ENCODE data around the gene ATG16L1. TPM values are rescaled to one million over a fixed set of nuclear protein-coding genes. Genes with fewer than 3 reads are reported as not detected.

ATG16L1 gene
- total RNA-seq, 1 experiment from 2014 or later, result 42.0 TPM

- DNase-seq, result no peak
- no peak overlapping the region for H3K27ac ChIP-seq (ENCODE audit: insufficient read length, low read depth, low read length)
- WGBS (ENCODE audit: extremely low coverage, insufficient read length, low lambda C conversion rate), result no CpG with 5 or more reads among the region's 50 CpGs
- H3K27me3 ChIP-seq (ENCODE audit: insufficient read depth, low read length), result no peaks in the 10 kb centered on the region
- no peak overlapping the region for H2BK5ac ChIP-seq (ENCODE audit: insufficient read length, low read length)
- no peak overlapping the region for H2BK20ac ChIP-seq (ENCODE audit: low read depth, low read length, poor library complexity, severe bottlenecking)
- H2BK120ac ChIP-seq (ENCODE audit: low read depth, low read length, poor library complexity, severe bottlenecking), result no peak overlapping the region
- Mint-ChIP-seq H3K9me3 (peaks cover 16 to 17% of the 10 kb centered on the region in 2 experiments), H3K4me3 (no peak overlapping the region), H3K27me3 (ENCODE audit: low read depth) (peaks cover 17% of the 10 kb centered on the region), H3K36me3 (ENCODE audit: insufficient read depth in 1 of 3, low read depth in 3 of 3) (peaks cover 9 to 26% (median 21%) of the 10 kb centered on the region in 3 experiments), H3K4me1 (peaks cover 17 to 30% of the 10 kb centered on the region in 2 experiments), H3K27ac (no peak overlapping the region)
- H4K8ac ChIP-seq (replicated peaks; ENCODE audit: insufficient read length, low read depth, low read length), result no peak overlapping the region
- H4K20me1 ChIP-seq (ENCODE audit: control insufficient read depth, insufficient read depth, insufficient read length), result no peaks in the 10 kb centered on the region
- no peak overlapping the region for H3K4me2 ChIP-seq (ENCODE audit: insufficient read depth, insufficient read length, low read length)
- no peaks in the 10 kb centered on the region for H3K23me2 ChIP-seq (ENCODE audit: insufficient read length, low read depth, low read length, poor library complexity, severe bottlenecking)
- no peak overlapping the region for H2BK12ac ChIP-seq (ENCODE audit: insufficient read length, low read depth, low read length)
- no peaks in the 10 kb centered on the region for H3K79me1 ChIP-seq (ENCODE audit: insufficient read depth, low read depth, low read length, poor library complexity, severe bottlenecking)
- no peak overlapping the region for H2AFZ ChIP-seq (ENCODE audit: low read length)
- H4K5ac ChIP-seq (ENCODE audit: insufficient read length, low read depth, low read length), result no peak overlapping the region
- no peak overlapping the region for H3K9ac ChIP-seq (ENCODE audit: extremely low read depth, insufficient read length, low read length)
- no peak overlapping the region for H3K14ac ChIP-seq (ENCODE audit: insufficient read depth, low read length)
- no peaks in the 10 kb centered on the region for H3K9me3 ChIP-seq (ENCODE audit: control insufficient read depth, low read depth, low read length)
- H3T11ph ChIP-seq (ENCODE audit: low read length), result no peak overlapping the region
- no peak overlapping the region for H4K91ac ChIP-seq (ENCODE audit: insufficient read length, low read depth, low read length)
- no peaks in the 10 kb centered on the region for H3K79me2 ChIP-seq (ENCODE audit: insufficient read depth, low read length)
- H3K4ac ChIP-seq (ENCODE audit: low read depth, low read length), result no peak overlapping the region
- H3K18ac ChIP-seq (ENCODE audit: insufficient read length, low read depth, low read length), result no peak overlapping the region
- H2AK5ac ChIP-seq (ENCODE audit: insufficient read length, low read length), result no peak overlapping the region
- H3K4me1 ChIP-seq (ENCODE audit: insufficient read depth, low read length), result peaks cover 6% of the 10 kb centered on the region; the same call in 1 of the 2 replicates
- H2BK15ac ChIP-seq (ENCODE audit: low read depth, low read length), result no peak overlapping the region
- TF ChIP-seq, protein P1, sequence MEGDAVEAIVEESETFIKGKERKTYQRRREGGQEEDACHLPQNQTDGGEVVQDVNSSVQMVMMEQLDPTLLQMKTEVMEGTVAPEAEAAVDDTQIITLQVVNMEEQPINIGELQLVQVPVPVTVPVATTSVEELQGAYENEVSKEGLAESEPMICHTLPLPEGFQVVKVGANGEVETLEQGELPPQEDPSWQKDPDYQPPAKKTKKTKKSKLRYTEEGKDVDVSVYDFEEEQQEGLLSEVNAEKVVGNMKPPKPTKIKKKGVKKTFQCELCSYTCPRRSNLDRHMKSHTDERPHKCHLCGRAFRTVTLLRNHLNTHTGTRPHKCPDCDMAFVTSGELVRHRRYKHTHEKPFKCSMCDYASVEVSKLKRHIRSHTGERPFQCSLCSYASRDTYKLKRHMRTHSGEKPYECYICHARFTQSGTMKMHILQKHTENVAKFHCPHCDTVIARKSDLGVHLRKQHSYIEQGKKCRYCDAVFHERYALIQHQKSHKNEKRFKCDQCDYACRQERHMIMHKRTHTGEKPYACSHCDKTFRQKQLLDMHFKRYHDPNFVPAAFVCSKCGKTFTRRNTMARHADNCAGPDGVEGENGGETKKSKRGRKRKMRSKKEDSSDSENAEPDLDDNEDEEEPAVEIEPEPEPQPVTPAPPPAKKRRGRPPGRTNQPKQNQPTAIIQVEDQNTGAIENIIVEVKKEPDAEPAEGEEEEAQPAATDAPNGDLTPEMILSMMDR (conservative IDR thresholded peaks at IDR 0.05), result no peak
- H3K56ac ChIP-seq (ENCODE audit: insufficient read length, low read depth, low read length), result no peak overlapping the region
- no peak overlapping the region for H3K23ac ChIP-seq (ENCODE audit: insufficient read length, low read depth, low read length)
These were observed 47.1 kb upstream of the ATG16L1 start for GRCh38 chr2:233204286-233204936.

Measured in H9 (cell line).